ENCODE measurements around the gene HSPA4. TPM values are rescaled to one million over a fixed set of nuclear protein-coding genes. Genes with fewer than 3 reads are reported as not detected.
"Not testable (repeated sequence)": the region's sequence is repeated elsewhere in the genome, so short reads cannot be mapped to it uniquely, and the experiment has no call there.

HSPA4 gene
- total and polyA plus RNA-seq, 2 donors (not counting 1 experiment from before 2014, with no cell fraction given) = 18.1 to 95.0 TPM

GRCh38 chr5:133083901-133084300 is 32.1 kb downstream of the HSPA4 start:
- CTCF ChIA-PET = interaction anchor here (0.9 kb wide), 1 partner anchor 27 kb away, joined by 3 read pairs; no protein-coding TSS in a partner anchor
- Histone ChIP-seq H3K4me1 (ENCODE audit: control insufficient read depth in 2 of 2, insufficient read depth in 2 of 2, low read length in 2 of 2) (no peaks in the 10 kb centered on the region), H3K79me2 (ENCODE audit: control insufficient read depth, insufficient read depth, low read length) (peaks cover 59% of the 10 kb centered on the region), H2AFZ (ENCODE audit: insufficient read depth, low read depth, low read length, poor library complexity, severe bottlenecking) (no peak overlapping the region), H3K9me3 (ENCODE audit: control extremely low read depth in 1 of 3, control insufficient read depth in 2 of 3, insufficient read depth in 1 of 3, low read length in 2 of 3) (no peaks in the 10 kb centered on the region), H3K27me3 (replicated peaks in 1 of 4; ENCODE audit: control extremely low read depth in 1 of 4, control insufficient read depth in 3 of 4, insufficient read depth in 4 of 4, low read length in 3 of 4) (no peaks in the 10 kb centered on the region), H3K27ac (ENCODE audit: low read length in 2 of 2) (no peak overlapping the region), H3K4me2 (replicated peaks; ENCODE audit: low read depth, low read length, poor library complexity, severe bottlenecking) (no peak overlapping the region), H3K4me3 (ENCODE audit: control extremely low read depth in 1 of 5, extremely low read depth in 1 of 5, insufficient read depth in 1 of 5, low read depth in 2 of 5, low read length in 4 of 5) (no peak overlapping the region), H4K20me1 (ENCODE audit: control insufficient read depth, insufficient read depth, low read length, poor library complexity, severe bottlenecking) (peaks cover 34% of the 10 kb centered on the region), H3K36me3 (replicated peaks in 1 of 2; ENCODE audit: control extremely low read depth in 1 of 2, control insufficient read depth in 1 of 2, extremely low read depth in 1 of 2, insufficient read depth in 2 of 2, low read length in 1 of 2) (peaks cover 23 to 44% of the 10 kb centered on the region in 2 experiments), H3K9ac (ENCODE audit: low read length) (no peak overlapping the region)
- Mint-ChIP-seq H3K4me3 (no peak overlapping the region), H3K4me1 (peaks cover 10% of the 10 kb centered on the region), H3K9me3 (ENCODE audit: insufficient read depth) (no peaks in the 10 kb centered on the region), H3K27me3 (no peaks in the 10 kb centered on the region), H3K27ac (no peak overlapping the region)
- no peak for TF ChIP-seq CTCF (IDR thresholded peaks at IDR 0.05)
- ATAC-seq (ENCODE audit: low read depth) = no peak
- POLR2A ChIA-PET = no interaction called here
- WGBS (ENCODE audit: insufficient coverage) = no CpG with 5 or more reads among the region's 1 CpG
- DNase-seq = no peak
- intact Hi-C loops (cut with micrococcal nuclease) = no loop called here

- intact Hi-C loops (cut with micrococcal nuclease); ATAC-seq (ENCODE audit: low read depth): not testable (repeated sequence)
- CTCF ChIA-PET = interaction anchor here (0.9 kb wide), 1 partner anchor 26 kb away, joined by 3 read pairs; no protein-coding TSS in a partner anchor
Measured at GRCh38 chr5:133085171-133085570, 33.4 kb downstream of the HSPA4 start.

More at GRCh38 chr5:133085171-133085570, 33.4 kb downstream of the HSPA4 start:
- not testable (repeated sequence) for H3K4me3 Mint-ChIP-seq; H3K9ac ChIP-seq (ENCODE audit: low read length); H3K4me1 ChIP-seq (ENCODE audit: control insufficient read depth in 2 of 2, insufficient read depth in 2 of 2, low read length in 2 of 2); H3K9me3 ChIP-seq (ENCODE audit: control extremely low read depth in 1 of 3, control insufficient read depth in 2 of 3, insufficient read depth in 1 of 3, low read length in 2 of 3); H2AFZ ChIP-seq (ENCODE audit: insufficient read depth, low read depth, low read length, poor library complexity, severe bottlenecking); H3K27ac Mint-ChIP-seq; H3K27me3 Mint-ChIP-seq; H3K27ac ChIP-seq (ENCODE audit: low read length in 2 of 2); H3K4me1 Mint-ChIP-seq; H3K4me2 ChIP-seq (replicated peaks; ENCODE audit: low read depth, low read length, poor library complexity, severe bottlenecking); H3K4me3 ChIP-seq (ENCODE audit: control extremely low read depth in 1 of 5, extremely low read depth in 1 of 5, insufficient read depth in 1 of 5, low read depth in 2 of 5, low read length in 4 of 5); H3K9me3 Mint-ChIP-seq (ENCODE audit: insufficient read depth); H3K27me3 ChIP-seq (replicated peaks in 1 of 4; ENCODE audit: control extremely low read depth in 1 of 4, control insufficient read depth in 3 of 4, insufficient read depth in 4 of 4, low read length in 3 of 4); DNase-seq
- Histone ChIP-seq H4K20me1 (ENCODE audit: control insufficient read depth, insufficient read depth, low read length, poor library complexity, severe bottlenecking) (peaks cover 24% of the 10 kb centered on the region), H3K79me2 (ENCODE audit: control insufficient read depth, insufficient read depth, low read length) (peaks cover 46% of the 10 kb centered on the region), H3K36me3 (replicated peaks in 1 of 2; ENCODE audit: control extremely low read depth in 1 of 2, control insufficient read depth in 1 of 2, extremely low read depth in 1 of 2, insufficient read depth in 2 of 2, low read length in 1 of 2) (peaks cover 21 to 47% of the 10 kb centered on the region in 2 experiments)
- POLR2A ChIA-PET = interaction anchor here (0.7 kb wide), 1 partner anchor 843 kb away, joined by 3 read pairs; no protein-coding TSS in a partner anchor
- WGBS (ENCODE audit: insufficient coverage) = 100% methylated on average over 4 of the region's 6 CpGs

Measured in B cell (primary cell).